Liver (tissue), 9 donors: ENCODE results near the gene INTS15. TPM values are rescaled to one million over a fixed set of nuclear protein-coding genes. Genes with fewer than 3 reads are reported as not detected.

Experiments
- DNase-seq: peaks from one replicate; pipeline ENCODE4 v3.0.0-alpha.2; 2017; ENCODE audit warnings: low spot score
- H3K27ac ChIP-seq, 2 donors: one replicate each; pipeline ENCODE4 v1.7.0; 2013; ENCODE audit warnings: inconsistent platforms in 2 of 2, low read length in 2 of 2, control low read depth in 1 of 2, low read depth in 1 of 2, mild to moderate bottlenecking in 1 of 2
- H3K27me3 ChIP-seq, 4 donors: one replicate each; pipeline versions ENCODE4 v1.6.1 to v1.7.0; 2013; ENCODE audit warnings: low read length in 3 of 4, inconsistent platforms in 1 of 4, mild to moderate bottlenecking in 1 of 4, moderate library complexity in 1 of 4; ENCODE audit not compliant: control insufficient read depth in 4 of 4, insufficient read depth in 4 of 4
- H3K36me3 ChIP-seq, 4 donors: one replicate each; pipeline versions ENCODE4 v1.6.1 to v1.7.0; 2013; ENCODE audit warnings: low read length in 3 of 4, mild to moderate bottlenecking in 3 of 4, low read depth in 1 of 4, moderate library complexity in 1 of 4; ENCODE audit not compliant: control insufficient read depth in 4 of 4, insufficient read depth in 3 of 4
- H3K4me1 ChIP-seq, 4 donors: one replicate each; pipeline versions ENCODE4 v1.6.1 to v1.7.0; 2013; ENCODE audit warnings: low read length in 3 of 4, mild to moderate bottlenecking in 3 of 4, moderate library complexity in 1 of 4; ENCODE audit not compliant: control insufficient read depth in 4 of 4, insufficient read depth in 4 of 4
- H3K4me3 ChIP-seq, 3 donors: one replicate each; pipeline versions ENCODE4 v1.6.1 to v1.7.0; 2013; ENCODE audit warnings: low read length in 3 of 3, control low read depth in 1 of 3, low read depth in 1 of 3, mild to moderate bottlenecking in 1 of 3
- H3K9ac ChIP-seq, 2 donors: one replicate each; pipeline ENCODE4 v1.7.0; 2013; ENCODE audit warnings: low read length in 2 of 2, mild to moderate bottlenecking in 2 of 2, moderate library complexity in 2 of 2, control low read depth in 1 of 2, low read depth in 1 of 2
- H3K9me3 ChIP-seq, 4 donors: one replicate each; pipeline versions ENCODE4 v1.6.1 to v1.7.0; 2013; ENCODE audit warnings: low read length in 3 of 4; ENCODE audit not compliant: control insufficient read depth in 4 of 4
- CTCF ChIP-seq: fragments of 150-350 bp; IDR thresholded peaks from 2 replicates; pipeline ENCODE4 v1.5.1; 2017; ENCODE audit warnings: improper control_type of control experiment, low read depth, low read length; ENCODE audit not compliant: missing input control
- EGR1 ChIP-seq, 2 donors: IDR thresholded peaks; 2 replicates each; pipeline ENCODE4 v1.6.1; 2016 to 2018; ENCODE audit warnings: antibody characterized with exemption in 2 of 2, low read depth in 2 of 2
- FOXA1 ChIP-seq: IDR thresholded peaks from 2 replicates; pipeline ENCODE4 v1.6.1; 2016; ENCODE audit warnings: antibody characterized with exemption
- FOXA2 ChIP-seq: IDR thresholded peaks from 2 replicates; pipeline ENCODE4 v1.6.1; 2016; ENCODE audit warnings: antibody characterized with exemption
- GABPA ChIP-seq, 2 donors: IDR thresholded peaks in 1 of 2; conservative IDR thresholded peaks in 1 of 2; 2 replicates each; pipeline ENCODE4 v1.6.1; 2016; ENCODE audit warnings: antibody characterized with exemption in 2 of 2, mild to moderate bottlenecking in 1 of 2, moderate library complexity in 1 of 2
- HNF4A ChIP-seq, 2 donors: conservative IDR thresholded peaks; 2 replicates each; pipeline ENCODE4 v1.6.1; 2016; ENCODE audit warnings: antibody characterized with exemption in 2 of 2, mild to moderate bottlenecking in 2 of 2
- HNF4G ChIP-seq: IDR thresholded peaks from 2 replicates; pipeline ENCODE4 v1.6.1; 2016; ENCODE audit warnings: antibody characterized with exemption
- JUND ChIP-seq, 2 donors: IDR thresholded peaks; 2 replicates each; pipeline ENCODE4 v1.6.1; 2016; ENCODE audit warnings: antibody characterized with exemption in 2 of 2
- MAX ChIP-seq: IDR thresholded peaks from 2 replicates; pipeline ENCODE4 v1.6.1; 2016; ENCODE audit warnings: antibody characterized with exemption
- NR2F2 ChIP-seq: IDR thresholded peaks from 2 replicates; pipeline ENCODE4 v1.6.1; 2016; ENCODE audit warnings: antibody characterized with exemption
- RAD21 ChIP-seq, 2 donors: IDR thresholded peaks; 2 replicates each; pipeline ENCODE4 v1.6.1; 2016; ENCODE audit warnings: antibody characterized with exemption in 2 of 2, mild to moderate bottlenecking in 2 of 2
- RXRA ChIP-seq, 2 donors: IDR thresholded peaks; 2 replicates each; pipeline ENCODE4 v1.6.1; 2017 to 2018; ENCODE audit warnings: antibody characterized with exemption in 2 of 2, mild to moderate bottlenecking in 1 of 2
- SP1 ChIP-seq: IDR thresholded peaks from 2 replicates; pipeline ENCODE4 v1.6.1; 2018; ENCODE audit warnings: antibody characterized with exemption, mild to moderate bottlenecking
- YY1 ChIP-seq: IDR thresholded peaks from 2 replicates; pipeline ENCODE4 v1.6.1; 2016; ENCODE audit warnings: antibody characterized with exemption, mild to moderate bottlenecking
- ZBTB33 ChIP-seq: IDR thresholded peaks from 2 replicates; pipeline ENCODE4 v1.6.1; 2016; ENCODE audit warnings: antibody characterized with exemption
- WGBS: extraction: QIAGEN DNeasy Blood & Tissue Kit; methylation state at CpG from one replicate; pipeline ENCODE4 v1.1.7; 2013; 5-methylcytosine and 5-hydroxymethylcytosine counted together
- polyA plus RNA-seq, 2 donors: library from polyadenylated mRNA; stranded (reverse) in 1 of 2; unstranded in 1 of 2; fragments of 200-250 nt in 1 of 2; fragments of >200 nt in 1 of 2; fragmentation: Nextera tagmentation in 1 of 2; extraction: Ambion mirVana in 1 of 2; gene quantifications; one replicate each; pipeline versions ENCODE4 v1.2.1 to v1.2.3, GENCODE V29; 2013 to 2015
- total RNA-seq, 2 donors: library from RNA; depleted of rRNA; stranded (reverse); fragments of >200 nt; gene quantifications; one replicate each; pipeline ENCODE4 v1.2.3, GENCODE V29; 2014
- TF ChIP-seq, protein P1 (sequence below): IDR thresholded peaks from 2 replicates; pipeline ENCODE4 v1.6.1; 2016; ENCODE audit warnings: antibody characterized with exemption, mild to moderate bottlenecking
- donor health status: healthy.
- donor health status: healthy.
- donor health status: healthy.
- donor health status: healthy.
- donor health status: healthy.

The INTS15 gene
- total and polyA plus RNA-seq, 4 donors, result 5.2 to 10.4 (median 8.2) TPM

GRCh38 chr7:6606866-6607583 lies 17.2 kb downstream of the INTS15 start:
- Histone ChIP-seq H3K4me3 (no peak overlapping the region), H3K27me3 (no peaks in the 10 kb centered on the region), H3K9me3 (no peaks in the 10 kb centered on the region), H3K36me3 (peaks cover 2 to 27% (median 8%) of the 10 kb centered on the region in 4 donors), H3K27ac (no peak overlapping the region), H3K4me1 (no peaks in the 10 kb centered on the region), H3K9ac (no peak overlapping the region)
- 96% methylated on average over 36 of the region's 36 CpGs for WGBS
- TF ChIP-seq EGR1 (IDR thresholded peaks at IDR 0.05; ENCODE audit: low read depth in 2 of 2), result no peak
- TF ChIP-seq RXRA (IDR thresholded peaks at IDR 0.05), result no peak
- TF ChIP-seq NR2F2, result no peak
- TF ChIP-seq, protein P1, sequence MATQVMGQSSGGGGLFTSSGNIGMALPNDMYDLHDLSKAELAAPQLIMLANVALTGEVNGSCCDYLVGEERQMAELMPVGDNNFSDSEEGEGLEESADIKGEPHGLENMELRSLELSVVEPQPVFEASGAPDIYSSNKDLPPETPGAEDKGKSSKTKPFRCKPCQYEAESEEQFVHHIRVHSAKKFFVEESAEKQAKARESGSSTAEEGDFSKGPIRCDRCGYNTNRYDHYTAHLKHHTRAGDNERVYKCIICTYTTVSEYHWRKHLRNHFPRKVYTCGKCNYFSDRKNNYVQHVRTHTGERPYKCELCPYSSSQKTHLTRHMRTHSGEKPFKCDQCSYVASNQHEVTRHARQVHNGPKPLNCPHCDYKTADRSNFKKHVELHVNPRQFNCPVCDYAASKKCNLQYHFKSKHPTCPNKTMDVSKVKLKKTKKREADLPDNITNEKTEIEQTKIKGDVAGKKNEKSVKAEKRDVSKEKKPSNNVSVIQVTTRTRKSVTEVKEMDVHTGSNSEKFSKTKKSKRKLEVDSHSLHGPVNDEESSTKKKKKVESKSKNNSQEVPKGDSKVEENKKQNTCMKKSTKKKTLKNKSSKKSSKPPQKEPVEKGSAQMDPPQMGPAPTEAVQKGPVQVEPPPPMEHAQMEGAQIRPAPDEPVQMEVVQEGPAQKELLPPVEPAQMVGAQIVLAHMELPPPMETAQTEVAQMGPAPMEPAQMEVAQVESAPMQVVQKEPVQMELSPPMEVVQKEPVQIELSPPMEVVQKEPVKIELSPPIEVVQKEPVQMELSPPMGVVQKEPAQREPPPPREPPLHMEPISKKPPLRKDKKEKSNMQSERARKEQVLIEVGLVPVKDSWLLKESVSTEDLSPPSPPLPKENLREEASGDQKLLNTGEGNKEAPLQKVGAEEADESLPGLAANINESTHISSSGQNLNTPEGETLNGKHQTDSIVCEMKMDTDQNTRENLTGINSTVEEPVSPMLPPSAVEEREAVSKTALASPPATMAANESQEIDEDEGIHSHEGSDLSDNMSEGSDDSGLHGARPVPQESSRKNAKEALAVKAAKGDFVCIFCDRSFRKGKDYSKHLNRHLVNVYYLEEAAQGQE, result no peak
- no peak for TF ChIP-seq JUND (IDR thresholded peaks at IDR 0.05)
- no peak for TF ChIP-seq RAD21 (IDR thresholded peaks at IDR 0.05)
- TF ChIP-seq YY1, result no peak
- TF ChIP-seq FOXA2, result no peak
- no peak for TF ChIP-seq MAX
- no peak for TF ChIP-seq ZBTB33
- TF ChIP-seq FOXA1, result no peak
- TF ChIP-seq GABPA (IDR thresholded peaks at IDR 0.05 in 1 of 2, conservative IDR thresholded peaks at IDR 0.05 in 1 of 2), result no peak
- TF ChIP-seq HNF4A (conservative IDR thresholded peaks at IDR 0.05), result no peak
- no peak for TF ChIP-seq SP1
- DNase-seq, result no peak

DNA sequence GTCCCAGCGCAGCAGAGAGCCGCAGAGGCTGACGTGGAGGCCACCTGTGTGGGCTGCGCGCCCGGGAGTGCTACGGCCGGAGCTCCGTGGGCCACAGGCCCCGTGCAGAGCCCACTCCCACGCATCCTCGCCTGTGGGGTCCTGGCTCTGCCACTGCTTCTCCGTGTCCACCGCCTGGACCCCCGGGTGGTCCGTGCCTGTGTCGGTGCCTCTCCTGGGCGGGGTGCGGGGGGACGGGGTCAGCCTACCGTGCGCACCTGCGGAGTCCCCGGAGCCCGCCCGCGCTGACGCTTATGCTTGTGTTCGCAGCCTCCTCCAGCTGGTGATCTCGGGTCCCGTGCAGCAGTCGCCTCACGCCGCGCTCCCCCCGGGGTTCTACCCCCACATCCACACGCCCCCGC lies 17.8 kb downstream of the INTS15 start:
- DNase-seq, result no peak
- WGBS, result 96% methylated on average over 38 of the region's 38 CpGs
- Histone ChIP-seq H3K4me1 (no peaks in the 10 kb centered on the region), H3K36me3 (peaks cover 2 to 23% (median 7%) of the 10 kb centered on the region in 4 donors), H3K27me3 (no peaks in the 10 kb centered on the region), H3K9ac (no peak overlapping the region), H3K27ac (no peak overlapping the region), H3K9me3 (no peaks in the 10 kb centered on the region), H3K4me3 (no peak overlapping the region)
- TF ChIP-seq HNF4G (no peak), YY1 (no peak), FOXA2 (no peak), CTCF (no peak), FOXA1 (no peak), SP1 (no peak), MAX (no peak), JUND (IDR thresholded peaks at IDR 0.05) (no peak), EGR1 (IDR thresholded peaks at IDR 0.05; ENCODE audit: low read depth in 2 of 2) (no peak), GABPA (IDR thresholded peaks at IDR 0.05 in 1 of 2, conservative IDR thresholded peaks at IDR 0.05 in 1 of 2) (no peak)
- TF ChIP-seq, protein P1, result no peak
